GM12873 (cell line): ENCODE data around the gene SGIP1.

Experiments
- CTCF ChIP-seq: IDR thresholded peaks from 2 replicates; pipeline ENCODE4 v1.5.1; 2012; ENCODE audit warnings: low read depth, mild to moderate bottlenecking, moderate library complexity, low read length, control low read depth; ENCODE audit not compliant: insufficient read depth; ENCODE audit errors: missing control alignments

Gene SGIP1

DNA sequence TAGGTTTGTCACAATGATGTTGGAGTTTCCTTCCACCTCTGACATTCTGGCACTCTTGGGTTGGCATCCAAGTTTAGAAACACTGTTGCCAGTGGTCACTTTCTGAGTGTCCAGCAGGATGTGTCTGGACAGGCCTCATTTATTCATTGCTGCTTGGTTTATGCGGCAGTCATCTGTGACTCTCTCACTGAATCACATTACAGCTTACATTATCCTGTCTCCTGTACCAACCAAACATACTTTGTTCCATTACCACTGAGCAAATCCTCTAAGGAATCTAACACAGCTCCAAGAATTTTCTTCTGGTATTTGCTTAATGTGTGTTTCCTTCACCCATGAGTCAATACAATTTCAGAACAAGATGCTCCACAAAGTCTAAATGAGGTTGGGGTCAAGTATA is 19.9 kb downstream of the SGIP1 start:
- TF ChIP-seq CTCF = no peak

DNA sequence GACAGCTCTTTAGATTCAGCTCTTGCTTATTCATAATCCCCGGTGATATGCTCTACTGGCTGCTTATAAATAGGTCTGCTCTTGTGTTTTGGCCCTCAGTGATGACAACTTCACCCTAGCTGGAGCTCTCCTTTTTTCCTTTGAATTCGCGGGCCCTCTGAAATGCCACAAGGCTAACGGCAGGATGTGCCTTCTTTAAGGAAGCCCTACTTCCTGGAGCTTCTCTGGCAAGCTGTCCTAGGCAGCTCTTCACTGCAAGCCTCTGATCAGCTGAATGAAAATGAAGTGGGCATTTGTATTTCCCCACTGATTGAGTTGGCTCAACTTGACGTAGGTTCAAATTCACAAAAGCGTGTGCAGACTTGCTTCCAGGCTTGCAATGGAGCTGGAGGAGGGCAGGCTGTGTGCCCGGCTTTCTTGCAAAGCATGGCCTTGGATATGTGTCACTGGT is 22.2 kb downstream of the SGIP1 start:
- TF ChIP-seq CTCF = no peak

- TF ChIP-seq CTCF = no peak
Observed at GRCh38 chr1:66557157-66557556, 23.2 kb downstream of the SGIP1 start.

GRCh38 chr1:66559517-66559916 is 25.6 kb downstream of the SGIP1 start:
- no peak for TF ChIP-seq CTCF

- no peak for TF ChIP-seq CTCF
Observed at GRCh38 chr1:66562561-66562960, 28.6 kb downstream of the SGIP1 start.

DNA sequence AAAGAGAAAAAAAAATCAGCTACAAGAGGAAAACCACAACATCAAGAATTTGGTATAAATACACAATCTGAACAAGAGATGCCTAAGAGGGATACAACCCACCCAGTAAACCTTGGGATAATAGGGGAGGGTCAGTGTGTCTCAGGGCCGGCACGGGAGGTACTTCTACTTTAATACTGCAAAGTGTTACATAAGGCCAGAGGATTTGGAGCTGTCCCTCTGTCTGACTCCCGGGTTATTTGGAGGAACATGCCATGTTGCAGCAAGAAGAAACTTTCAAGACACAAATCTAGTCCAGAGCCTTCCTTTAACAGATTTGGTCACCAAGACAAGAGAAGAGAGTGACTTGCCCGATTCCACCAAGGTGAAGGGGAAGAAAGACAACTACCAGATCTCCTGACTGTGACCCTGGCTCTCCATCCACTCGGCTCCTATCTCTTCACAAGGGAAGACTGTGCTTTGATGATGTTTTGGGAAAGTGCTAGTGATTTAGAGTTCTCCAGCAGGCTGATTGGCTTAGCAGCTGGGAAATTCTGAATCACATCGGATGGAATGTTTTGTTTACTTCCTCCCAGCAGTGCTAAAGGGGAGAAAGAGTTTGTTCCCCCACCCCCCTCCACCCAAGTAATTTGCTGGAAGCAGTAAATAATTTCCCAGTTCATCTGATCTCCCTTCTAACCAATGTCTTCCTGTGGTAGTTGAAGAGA is 29.3 kb downstream of the SGIP1 start:
- TF ChIP-seq CTCF = no peak

DNA sequence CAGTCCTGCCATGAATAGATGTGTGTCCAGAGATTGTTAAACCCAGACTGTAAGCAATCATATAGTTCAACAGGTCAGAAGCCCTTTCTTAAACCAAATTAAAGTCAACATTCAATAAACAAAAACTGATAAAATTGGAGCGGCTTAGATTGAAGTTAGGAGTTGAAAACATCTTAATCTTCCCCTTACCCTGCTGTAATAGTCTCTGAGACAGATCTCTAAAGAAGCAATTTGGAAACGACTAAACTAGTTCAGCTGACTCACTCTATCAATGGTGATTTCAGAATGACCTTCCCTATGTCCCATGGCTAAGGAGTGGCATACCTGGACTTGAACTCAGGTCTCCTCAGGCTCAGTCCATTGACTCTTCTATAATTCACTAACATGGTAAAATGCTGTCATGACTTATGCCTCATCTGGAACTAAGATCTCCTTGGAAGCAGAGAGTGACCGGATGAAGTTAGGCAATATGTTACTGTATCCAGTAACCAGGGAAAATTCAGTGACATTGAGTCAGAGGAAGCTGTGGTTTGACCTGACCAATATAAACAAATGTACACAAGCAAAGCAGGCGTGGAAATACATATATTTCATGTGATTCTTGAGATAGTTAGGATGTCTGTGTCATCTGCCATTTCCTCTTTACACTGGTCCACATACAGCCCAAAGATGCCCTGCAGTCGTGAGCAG is 30.1 kb downstream of the SGIP1 start:
- no peak for TF ChIP-seq CTCF
